Trophoblast cell (in vitro differentiated cells and primary cell): ENCODE results near the gene NUDC.

Source experiments
- DNase-seq, 2 donors: peaks; one replicate each; pipeline ENCODE4 v3.0.0-alpha.2; 2016
- H2AFZ ChIP-seq: 2 replicates; pipeline ENCODE4 v1.6.1; 2013; ENCODE audit warnings: low read length, moderate library complexity, mild to moderate bottlenecking; ENCODE audit not compliant: insufficient read depth, poor library complexity
- H2AK5ac ChIP-seq: 2 replicates; pipeline ENCODE4 v1.6.1; 2013; ENCODE audit warnings: mild to moderate bottlenecking, low read length
- H2BK120ac ChIP-seq: 2 replicates; pipeline ENCODE4 v1.6.1; 2013; ENCODE audit warnings: low read length, mild to moderate bottlenecking, moderate library complexity; ENCODE audit not compliant: insufficient read depth, poor library complexity
- H2BK12ac ChIP-seq: 2 replicates; pipeline ENCODE4 v1.6.1; 2013; ENCODE audit warnings: mild to moderate bottlenecking, low read length, moderate library complexity
- H2BK5ac ChIP-seq: 2 replicates; pipeline ENCODE4 v1.6.1; 2013; ENCODE audit warnings: low read length, low read depth, moderate library complexity, mild to moderate bottlenecking; ENCODE audit not compliant: poor library complexity
- H3K14ac ChIP-seq: 2 replicates; pipeline ENCODE4 v1.6.1; 2013; ENCODE audit warnings: mild to moderate bottlenecking, low read length
- H3K18ac ChIP-seq: 2 replicates; pipeline ENCODE4 v1.6.1; 2013; ENCODE audit warnings: mild to moderate bottlenecking, low read length
- H3K23ac ChIP-seq: 2 replicates; pipeline ENCODE4 v1.6.1; 2013; ENCODE audit warnings: low read length
- H3K27ac ChIP-seq: 2 replicates; pipeline ENCODE4 v1.5.1; 2013; ENCODE audit warnings: low read depth, mild to moderate bottlenecking, inconsistent platforms, low read length, moderate library complexity
- H3K27me3 ChIP-seq: 2 replicates; pipeline ENCODE4 v1.6.1; 2013; ENCODE audit warnings: inconsistent platforms, mild to moderate bottlenecking, low read length, moderate library complexity; ENCODE audit not compliant: insufficient read depth
- H3K36me3 ChIP-seq, 2 experiments: 1 replicate in 1 of 2; 2 replicates in 1 of 2; pipeline ENCODE4 v1.6.1; 2013; ENCODE audit warnings: low read length in 2 of 2, mild to moderate bottlenecking in 2 of 2, moderate library complexity in 1 of 2; ENCODE audit not compliant: insufficient read depth in 2 of 2, control insufficient read depth in 1 of 2
- H3K4ac ChIP-seq: 2 replicates; pipeline ENCODE4 v1.6.1; 2013; ENCODE audit warnings: low read depth, mild to moderate bottlenecking, low read length, moderate library complexity
- H3K4me1 ChIP-seq, 2 experiments: 1 replicate in 1 of 2; 2 replicates in 1 of 2; pipeline ENCODE4 v1.6.1; 2013; ENCODE audit warnings: low read length in 2 of 2, mild to moderate bottlenecking in 2 of 2, moderate library complexity in 1 of 2; ENCODE audit not compliant: insufficient read depth in 2 of 2, control insufficient read depth in 1 of 2
- H3K4me2 ChIP-seq: 2 replicates; pipeline ENCODE4 v1.6.1; 2013; ENCODE audit warnings: inconsistent platforms, mild to moderate bottlenecking, low read length, moderate library complexity
- H3K4me3 ChIP-seq: 2 replicates; pipeline ENCODE4 v1.5.1; 2013; ENCODE audit warnings: mild to moderate bottlenecking, low read depth, low read length, inconsistent platforms
- H3K79me1 ChIP-seq: one replicate; pipeline ENCODE4 v1.6.1; 2013; ENCODE audit warnings: low read length
- H3K79me2 ChIP-seq: 2 replicates; pipeline ENCODE4 v1.6.1; 2013; ENCODE audit warnings: low read length, mild to moderate bottlenecking; ENCODE audit not compliant: control insufficient read depth, insufficient read depth, poor library complexity
- H3K9ac ChIP-seq: 2 replicates; pipeline ENCODE4 v1.6.1; 2013; ENCODE audit warnings: mild to moderate bottlenecking, low read length
- H3K9me3 ChIP-seq: 2 replicates; pipeline ENCODE4 v1.6.1; 2013; ENCODE audit warnings: low read depth, mild to moderate bottlenecking, control low read depth, inconsistent platforms, low read length; ENCODE audit not compliant: insufficient read depth
- H4K12ac ChIP-seq: 2 replicates; pipeline ENCODE4 v1.6.1; 2013; ENCODE audit warnings: low read depth, mild to moderate bottlenecking, low read length, moderate library complexity
- H4K8ac ChIP-seq: 2 replicates; pipeline ENCODE4 v1.6.1; 2013; ENCODE audit warnings: low read depth, mild to moderate bottlenecking, low read length, moderate library complexity
- H4K91ac ChIP-seq: one replicate; pipeline ENCODE4 v1.6.1; 2013; ENCODE audit warnings: low read depth, mild to moderate bottlenecking, low read length, moderate library complexity
- WGBS: extraction: QIAGEN DNeasy Blood & Tissue Kit; methylation state at CpG from one replicate; pipeline ENCODE4 v1.1.7; 2013; ENCODE audit warnings: missing lambda C conversion rate; ENCODE audit not compliant: insufficient read length, insufficient coverage; ENCODE audit errors: extremely low coverage; 5-methylcytosine and 5-hydroxymethylcytosine counted together

NUDC gene

DNA sequence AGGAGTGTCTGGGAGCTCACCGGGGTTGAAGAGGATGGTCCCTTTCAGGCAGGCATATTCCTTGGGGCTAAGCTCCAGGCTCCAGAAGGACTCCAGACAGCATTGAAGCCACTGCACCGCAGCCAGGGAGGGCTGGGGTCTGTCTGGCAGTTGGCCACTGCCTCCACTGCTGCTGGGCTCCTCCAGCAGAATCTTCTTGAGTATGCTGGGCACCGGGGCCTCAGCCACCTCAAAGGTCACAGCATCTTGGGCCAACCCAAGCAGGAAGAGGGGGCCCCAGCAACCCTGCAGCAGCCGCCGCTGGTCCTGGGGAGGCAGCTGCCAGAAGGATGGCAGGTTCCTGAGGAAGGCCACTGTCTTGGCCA lies 8.2 kb upstream of the NUDC start:
- Histone ChIP-seq H3K27ac (no peak overlapping the region), H3K4me3 (no peak overlapping the region), H4K91ac (no peak overlapping the region), H3K4me2 (no peak overlapping the region), H2BK5ac (no peak overlapping the region), H3K18ac (no peak overlapping the region), H3K36me3 (no peaks in the 10 kb centered on the region), H3K9ac (no peak overlapping the region), H2BK120ac (no peak overlapping the region), H2AK5ac (no peak overlapping the region), H3K79me1 (no peaks in the 10 kb centered on the region), H4K12ac (no peak overlapping the region), H3K14ac (no peak overlapping the region), H3K27me3 (no peaks in the 10 kb centered on the region), H4K8ac (no peak overlapping the region), H3K23ac (no peak overlapping the region), H2BK12ac (no peak overlapping the region), H3K79me2 (no peaks in the 10 kb centered on the region), H3K4ac (no peak overlapping the region), H3K4me1 (no peaks in the 10 kb centered on the region), H2AFZ (no peak overlapping the region), H3K9me3 (peaks cover 4% of the 10 kb centered on the region)
- WGBS: no CpG with 5 or more reads among the region's 5 CpGs
- DNase-seq: no peak

DNA sequence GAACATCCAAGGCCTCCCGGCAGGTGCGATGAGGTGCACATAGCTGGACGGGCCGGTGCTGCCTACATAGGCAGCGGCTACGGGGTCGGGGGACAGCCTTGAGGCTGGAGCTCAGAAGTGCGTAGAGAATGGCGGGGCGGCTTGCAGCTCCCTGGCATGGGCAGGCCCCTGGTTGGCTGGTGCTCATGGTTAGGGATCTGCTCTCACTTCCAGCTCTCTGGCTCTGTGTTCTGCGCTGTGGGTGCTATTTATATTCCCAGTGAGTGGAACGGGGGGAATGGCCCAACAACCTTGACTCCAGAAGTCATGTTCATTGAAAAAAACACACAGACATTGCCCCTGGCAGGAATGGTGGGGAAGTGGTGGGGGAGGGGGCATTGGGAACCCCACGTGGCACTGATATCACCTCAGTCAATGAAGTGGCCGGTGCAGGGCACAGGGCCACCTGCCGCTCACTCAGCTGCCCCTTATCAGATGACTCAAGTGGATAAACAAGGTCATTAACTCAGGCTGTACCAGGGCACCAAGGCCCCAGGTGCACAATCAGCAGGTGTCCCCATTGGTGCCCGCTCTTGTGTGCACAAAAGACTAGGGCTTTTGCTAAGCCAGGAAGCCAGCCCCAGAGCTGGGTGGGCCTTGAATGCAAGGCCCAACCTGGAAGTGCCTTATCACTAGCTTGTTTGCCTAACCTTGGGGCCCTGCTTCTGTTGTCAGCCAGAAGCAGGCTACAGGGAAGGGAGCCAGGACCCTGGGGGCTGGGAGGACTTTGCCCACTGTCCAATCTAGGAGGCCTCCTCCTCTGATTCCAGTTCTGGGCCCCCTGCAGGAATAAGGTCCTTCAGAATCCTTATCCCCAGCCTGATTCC lies 7.6 kb upstream of the NUDC start, which contains the start of gene NR0B2:
Gene NR0B2, minus strand, starts transcription at position 222 of the 866 bp plus-strand sequence. Its CDS starts 35 bp downstream, at position 187.
- no peak for DNase-seq
- H3K27me3 ChIP-seq: no peaks in the 10 kb centered on the region
- no peak within 1 kb of the TSS for H3K27ac ChIP-seq
- no peak within 1 kb of the TSS for H3K18ac ChIP-seq
- H4K12ac ChIP-seq: no peak within 1 kb of the TSS
- H3K4ac ChIP-seq: no peak within 1 kb of the TSS
- no peak within 1 kb of the TSS for H2AK5ac ChIP-seq
- no peak within 1 kb of the TSS for H4K91ac ChIP-seq
- WGBS: no CpG with 5 or more reads among the region's 16 CpGs
- H2AFZ ChIP-seq: no peak within 1 kb of the TSS
- H4K8ac ChIP-seq: no peak within 1 kb of the TSS
- no peak within 1 kb of the TSS for H3K4me3 ChIP-seq
- H3K9me3 ChIP-seq: peaks cover 4% of the 10 kb centered on the region
- no peaks in the 10 kb centered on the region for H3K36me3 ChIP-seq
- H3K4me2 ChIP-seq: no peak within 1 kb of the TSS
- H3K9ac ChIP-seq: no peak within 1 kb of the TSS
- no peaks in the 10 kb centered on the region for H3K79me1 ChIP-seq
- H3K4me1 ChIP-seq: no peaks in the 10 kb centered on the region
- H2BK120ac ChIP-seq: no peak within 1 kb of the TSS
- H3K23ac ChIP-seq: no peak within 1 kb of the TSS
- no peak within 1 kb of the TSS for H2BK12ac ChIP-seq
- no peak within 1 kb of the TSS for H3K14ac ChIP-seq
- no peak within 1 kb of the TSS for H2BK5ac ChIP-seq
- no peaks in the 10 kb centered on the region for H3K79me2 ChIP-seq

DNA sequence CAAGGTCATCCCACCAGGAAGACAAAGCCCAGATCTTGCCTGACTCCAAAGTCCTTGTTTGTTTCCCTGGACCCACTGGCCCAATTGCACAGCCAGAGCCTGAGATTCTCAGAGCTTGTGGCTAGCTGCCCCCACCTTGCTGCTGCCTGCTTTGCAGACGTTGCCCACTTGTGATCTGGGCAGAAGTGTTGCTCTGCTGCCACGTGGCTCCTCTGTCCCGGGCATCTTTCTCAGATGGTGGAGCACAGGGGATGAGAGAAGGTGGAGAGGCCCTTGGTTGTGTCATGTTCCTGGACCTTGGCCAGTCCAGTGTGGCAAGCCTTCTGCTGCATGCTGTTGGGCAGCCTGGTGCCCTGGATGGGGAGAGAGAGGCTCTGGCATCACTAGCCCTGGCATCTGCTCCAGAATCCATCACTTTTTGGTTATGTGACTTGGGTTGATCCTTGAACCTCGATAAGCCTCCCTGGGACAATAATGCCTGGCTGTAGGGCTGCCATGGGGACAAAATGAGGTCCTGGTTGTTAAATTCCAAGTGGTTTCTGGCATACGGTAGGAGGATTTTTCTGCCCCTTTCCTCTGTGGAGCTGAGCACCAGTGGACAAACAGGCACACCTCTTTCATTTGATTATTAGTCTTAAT lies 6.2 kb upstream of the NUDC start:
- Histone ChIP-seq H3K36me3 (no peaks in the 10 kb centered on the region), H3K18ac (no peak overlapping the region), H2BK120ac (no peak overlapping the region), H3K4me1 (no peaks in the 10 kb centered on the region), H3K27ac (no peak overlapping the region), H3K14ac (no peak overlapping the region), H2BK12ac (no peak overlapping the region), H3K4me3 (no peak overlapping the region), H3K79me2 (no peaks in the 10 kb centered on the region), H2AFZ (no peak overlapping the region), H3K9me3 (peaks cover 4% of the 10 kb centered on the region), H4K8ac (no peak overlapping the region), H2AK5ac (no peak overlapping the region), H3K4me2 (no peak overlapping the region), H3K79me1 (no peaks in the 10 kb centered on the region), H3K9ac (no peak overlapping the region), H4K91ac (no peak overlapping the region), H2BK5ac (no peak overlapping the region), H3K27me3 (no peaks in the 10 kb centered on the region), H3K23ac (peak overlapping the region; percentile 63), H4K12ac (no peak overlapping the region), H3K4ac (no peak overlapping the region)
- no peak for DNase-seq
- no CpG with 5 or more reads among the region's 5 CpGs for WGBS

DNA sequence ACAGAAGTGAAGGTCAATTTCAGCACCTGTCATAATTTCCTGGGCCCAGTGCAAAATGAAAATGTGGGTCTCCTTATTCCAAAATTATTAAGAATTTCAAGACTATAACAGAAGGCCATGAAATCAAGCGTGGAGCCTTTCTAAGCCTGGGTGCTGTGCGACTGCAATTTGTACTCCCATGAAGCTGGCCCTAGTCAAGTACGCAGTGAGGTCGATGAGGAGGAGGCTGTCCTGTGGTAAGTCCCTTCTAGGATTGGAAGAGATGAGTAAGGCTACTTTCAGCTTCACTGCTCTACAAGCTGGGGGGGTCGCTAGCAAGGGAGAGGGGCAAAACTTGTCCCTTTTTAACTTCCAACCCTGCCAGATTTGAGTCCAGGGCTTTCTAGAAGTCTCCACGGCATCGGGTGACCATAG lies 410 bp upstream of the NUDC start:
- Histone ChIP-seq H4K91ac (peak overlapping the region; percentile 18), H2BK120ac (no peak overlapping the region), H3K4me3 (peak overlapping the region; percentile 54), H3K23ac (no peak overlapping the region), H3K9ac (no peak overlapping the region), H2BK12ac (no peak overlapping the region), H4K12ac (peak overlapping the region; percentile 16), H3K4me1 (peaks cover 5 to 10% of the 10 kb centered on the region in 2 experiments), H3K14ac (peak overlapping the region; percentile 40), H4K8ac (peak overlapping the region; percentile 89), H2BK5ac (no peak overlapping the region), H3K27me3 (no peaks in the 10 kb centered on the region), H2AFZ (peak overlapping the region; percentile 46), H3K4me2 (peak overlapping the region; percentile 77), H3K79me1 (peaks cover 5% of the 10 kb centered on the region), H3K36me3 (peaks cover 8 to 20% of the 10 kb centered on the region in 2 experiments), H3K27ac (no peak overlapping the region), H3K4ac (no peak overlapping the region), H3K9me3 (no peaks in the 10 kb centered on the region), H2AK5ac (no peak overlapping the region), H3K18ac (no peak overlapping the region), H3K79me2 (peaks cover 10% of the 10 kb centered on the region)
- WGBS: no CpG with 5 or more reads among the region's 7 CpGs
- DNase-seq: no peak
